ENCODE measurements around the gene FUBP3.

Gene FUBP3

GRCh38 chr9:130608554-130609134 is 29.3 kb downstream of the FUBP3 start:
- no peak for DNase-seq

DNA sequence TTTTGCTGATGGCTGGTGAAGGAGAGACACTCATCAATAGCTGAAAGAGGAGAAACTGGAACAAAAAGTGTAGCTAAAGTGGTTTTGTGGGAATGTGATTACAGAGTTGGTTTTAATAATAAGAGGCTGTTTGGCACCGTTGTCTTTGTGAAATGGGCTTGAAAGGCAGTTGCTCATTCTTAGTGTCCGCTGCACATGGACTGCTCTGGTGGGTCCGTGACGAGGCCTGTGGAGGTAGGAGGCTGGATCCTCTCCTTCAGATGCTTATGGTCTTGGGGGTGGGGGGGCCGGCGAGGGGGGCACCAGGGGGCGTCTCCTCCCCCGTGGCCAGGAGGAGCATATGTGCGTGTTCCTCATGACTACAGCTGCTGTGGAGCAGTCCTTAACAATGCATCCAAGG is 29.8 kb downstream of the FUBP3 start:
- no peak for DNase-seq

- no peak for DNase-seq
Measured at GRCh38 chr9:130610862-130611707, 31.7 kb downstream of the FUBP3 start.

DNA sequence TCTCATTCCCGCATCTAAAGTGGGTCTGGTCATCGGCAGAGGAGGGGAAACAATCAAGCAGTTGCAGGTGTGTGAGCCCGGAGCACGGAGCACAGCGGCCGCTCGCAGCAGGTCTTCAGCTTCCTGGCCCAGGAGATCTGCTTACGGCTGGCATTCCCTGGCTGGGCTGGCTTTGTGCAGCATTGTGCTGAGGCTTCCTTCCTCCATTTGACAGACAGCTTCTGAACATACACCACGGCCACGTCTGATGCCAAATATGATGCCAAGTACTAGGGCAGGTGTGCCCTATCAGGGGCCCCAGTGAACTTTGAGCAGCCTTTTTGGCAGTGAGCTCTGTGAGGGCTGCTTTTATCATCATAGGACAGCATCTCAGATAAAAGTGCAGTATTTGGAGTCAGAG is 37.1 kb downstream of the FUBP3 start:
- no peak for DNase-seq

GRCh38 chr9:130623466-130623865 is 44.1 kb downstream of the FUBP3 start:
- no peak for DNase-seq

DNA sequence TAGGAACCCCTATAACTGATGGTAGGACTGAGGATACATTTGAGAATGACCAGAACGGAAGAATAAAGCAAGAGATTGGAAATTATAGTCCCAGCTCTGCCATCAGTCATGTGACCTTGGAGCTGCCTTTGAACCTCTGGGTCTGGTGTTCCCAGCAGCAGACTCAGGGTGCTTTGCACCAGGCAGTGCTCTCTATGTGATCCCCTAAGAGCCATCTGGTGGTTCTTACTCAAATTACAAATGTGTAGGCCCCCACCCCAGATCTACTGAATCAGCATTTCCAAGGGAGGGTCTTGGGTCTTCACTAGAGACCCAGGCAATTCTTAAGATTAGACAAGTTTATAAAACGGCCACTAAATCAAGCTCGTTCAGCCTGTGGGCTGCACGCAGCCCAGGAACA is 44.8 kb downstream of the FUBP3 start:
- DNase-seq, result no peak

GRCh38 chr9:130626249-130626996 is 47.0 kb downstream of the FUBP3 start:
- no peak for DNase-seq

DNA sequence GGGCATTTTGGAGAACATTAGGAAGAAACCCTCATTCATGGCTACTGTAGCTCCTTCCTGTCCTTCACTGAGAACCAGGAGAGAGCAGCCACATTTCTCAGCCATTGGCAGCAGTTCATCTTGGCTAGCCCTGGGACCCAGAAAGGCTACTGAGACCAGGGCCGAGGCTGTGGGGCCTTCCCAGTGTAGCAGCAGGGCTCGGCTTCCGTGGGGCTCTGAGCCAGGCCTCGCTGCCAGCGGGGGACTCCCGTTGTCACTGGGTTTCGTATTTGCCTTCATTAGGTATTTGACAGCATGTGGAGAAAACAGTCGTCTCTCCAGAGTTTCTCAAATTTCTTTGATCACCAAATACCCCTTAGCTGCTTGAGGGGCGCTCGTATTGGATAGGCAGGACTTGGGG is 47.7 kb downstream of the FUBP3 start:
- no peak for DNase-seq

DNA sequence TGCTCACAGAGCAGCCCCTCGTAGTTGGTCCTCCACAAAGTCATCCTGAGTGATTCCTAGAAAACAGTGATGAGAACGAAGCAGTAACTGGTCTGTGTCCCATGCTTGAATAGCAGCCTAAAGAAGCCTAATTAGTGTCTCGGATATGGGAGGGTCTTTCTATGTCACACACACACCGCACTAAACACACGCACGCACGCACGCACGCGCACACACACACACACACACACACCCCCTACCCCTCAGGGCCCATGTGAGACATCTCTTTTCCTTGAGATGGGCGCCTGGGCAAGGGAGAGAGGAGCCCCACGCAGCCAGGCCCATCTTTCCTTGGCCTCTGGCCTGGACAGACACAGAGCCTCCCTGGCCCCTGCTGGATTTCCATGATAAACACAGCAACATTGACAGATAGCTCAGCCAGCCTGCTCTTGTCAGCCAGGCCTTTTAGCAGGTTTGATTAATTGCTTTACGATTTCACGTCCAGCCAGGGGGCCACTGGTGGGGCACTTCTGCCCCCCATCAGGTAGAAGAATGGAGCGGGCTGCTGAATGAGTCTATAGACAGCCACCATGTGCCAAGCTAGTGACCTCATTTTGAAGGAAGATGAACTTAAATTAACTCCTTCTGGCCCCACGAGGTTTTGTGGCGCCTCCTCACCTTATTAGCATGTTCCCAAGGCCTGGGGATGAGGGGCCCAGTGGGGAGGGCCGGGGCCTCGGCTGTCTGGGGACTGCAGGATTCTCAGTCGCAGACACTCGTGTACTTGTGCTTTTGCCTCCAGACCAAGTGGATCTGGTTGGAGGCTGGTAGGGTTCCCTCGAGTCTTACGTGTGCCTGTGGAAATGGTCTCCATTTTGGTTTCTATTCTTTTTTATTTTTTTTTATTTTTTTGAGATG is 48.8 kb downstream of the FUBP3 start:
- no peak for DNase-seq

DNA sequence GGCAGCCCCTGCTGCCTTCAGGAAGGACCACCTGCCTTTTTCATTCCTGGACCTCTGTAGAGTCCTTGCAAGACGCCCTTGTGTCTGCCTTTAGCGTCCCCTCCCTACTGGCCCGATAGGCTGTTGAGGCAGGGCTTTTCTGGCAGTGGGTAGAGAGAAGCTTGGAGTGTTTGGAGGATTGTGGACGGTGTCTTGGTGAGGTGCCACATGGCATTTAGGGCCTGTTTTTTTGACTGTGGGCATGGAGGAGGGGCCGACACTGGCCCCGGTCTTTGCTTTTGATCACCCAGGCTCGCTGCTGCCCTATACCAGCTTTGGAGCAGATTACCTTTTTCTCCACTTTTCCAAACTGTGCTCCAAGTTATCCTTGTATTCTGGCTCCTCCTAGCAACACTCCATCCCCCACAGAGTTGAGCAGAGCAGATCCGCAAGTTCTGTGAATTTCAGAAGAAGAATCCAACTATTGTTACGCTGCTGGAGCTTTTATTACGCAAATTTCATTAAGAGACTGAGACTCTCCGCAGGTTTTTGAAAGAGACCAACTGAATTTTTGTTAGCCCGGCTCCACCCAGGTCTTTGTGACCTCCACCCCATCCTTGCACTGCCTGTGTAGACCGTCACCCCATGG is 50.2 kb downstream of the FUBP3 start:
- no peak for DNase-seq

GRCh38 chr9:130630071-130630450 is 50.7 kb downstream of the FUBP3 start:
- DNase-seq, result no peak

DNA sequence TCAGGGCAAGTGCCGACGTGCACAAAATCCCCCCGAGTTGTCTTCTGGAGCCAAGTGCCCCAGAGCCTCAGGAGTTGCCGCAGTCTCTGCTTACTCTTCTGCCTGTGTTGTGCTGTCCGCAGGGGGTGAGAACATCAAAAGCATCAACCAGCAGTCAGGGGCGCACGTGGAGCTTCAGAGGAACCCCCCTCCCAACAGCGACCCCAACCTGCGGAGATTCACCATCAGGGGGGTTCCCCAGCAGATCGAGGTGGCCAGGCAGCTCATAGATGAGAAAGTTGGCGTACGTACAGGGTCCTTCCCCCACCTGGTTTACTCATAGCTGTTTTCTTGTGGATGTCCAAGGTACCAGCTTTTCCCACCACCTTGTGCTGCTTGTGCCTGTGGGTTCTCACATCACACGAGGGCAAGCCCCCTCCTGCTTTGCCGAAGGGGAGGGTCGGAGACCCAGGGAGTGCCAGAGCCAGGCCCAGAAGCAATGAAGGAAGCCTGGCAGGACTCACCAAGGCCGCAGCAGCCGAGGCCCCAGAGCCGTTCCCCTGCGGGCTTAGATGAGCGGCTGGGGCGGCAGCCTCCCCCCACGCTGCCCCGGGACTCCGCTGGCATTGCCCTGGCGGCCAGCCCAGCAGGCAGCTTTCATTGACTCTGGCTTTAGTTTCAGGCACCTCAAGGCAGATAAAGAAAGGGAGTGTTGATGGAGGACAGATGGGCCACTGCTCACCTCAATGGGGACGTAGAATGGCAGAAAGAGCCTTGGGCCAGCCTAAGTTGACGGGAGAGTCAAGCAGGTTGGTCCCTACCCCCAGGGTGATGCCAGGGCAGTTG is 51.3 kb downstream of the FUBP3 start:
- DNase-seq, result no peak

DNA sequence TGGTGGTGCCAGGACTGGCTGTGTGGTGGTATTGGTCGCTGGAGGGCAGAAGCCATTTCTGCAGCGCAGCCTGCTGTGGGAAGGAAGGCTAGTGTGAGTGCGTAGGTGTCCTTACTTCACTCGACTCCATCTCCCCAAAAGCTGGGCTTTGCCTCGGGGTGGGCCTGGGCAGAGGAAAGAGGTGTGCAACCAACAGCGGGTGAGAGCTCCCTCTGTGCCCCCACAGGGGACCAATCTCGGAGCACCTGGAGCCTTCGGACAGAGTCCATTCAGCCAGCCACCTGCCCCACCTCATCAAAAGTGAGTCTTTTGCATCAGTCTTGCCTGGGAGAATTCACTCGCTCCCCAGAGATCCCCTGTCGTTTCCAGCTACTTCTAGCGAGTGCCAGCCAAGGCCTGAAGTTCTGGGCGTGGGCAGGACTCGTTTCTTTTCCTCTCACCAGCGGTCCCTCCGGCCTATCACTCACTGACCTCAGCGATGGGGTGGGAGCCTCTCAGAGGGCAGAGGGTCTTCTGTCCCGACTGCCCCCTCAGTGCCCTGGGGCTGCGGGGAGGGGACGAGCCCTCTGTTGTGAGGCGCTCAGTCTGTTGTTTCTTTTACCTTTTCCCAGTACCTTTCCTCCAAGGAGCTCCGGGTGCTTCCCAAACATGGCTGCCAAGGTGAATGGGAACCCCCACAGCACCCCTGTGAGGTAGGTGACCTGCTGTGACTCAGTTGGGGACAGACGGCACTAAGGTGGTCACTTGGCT is 52.1 kb downstream of the FUBP3 start:
- DNase-seq, result no peak

DNA sequence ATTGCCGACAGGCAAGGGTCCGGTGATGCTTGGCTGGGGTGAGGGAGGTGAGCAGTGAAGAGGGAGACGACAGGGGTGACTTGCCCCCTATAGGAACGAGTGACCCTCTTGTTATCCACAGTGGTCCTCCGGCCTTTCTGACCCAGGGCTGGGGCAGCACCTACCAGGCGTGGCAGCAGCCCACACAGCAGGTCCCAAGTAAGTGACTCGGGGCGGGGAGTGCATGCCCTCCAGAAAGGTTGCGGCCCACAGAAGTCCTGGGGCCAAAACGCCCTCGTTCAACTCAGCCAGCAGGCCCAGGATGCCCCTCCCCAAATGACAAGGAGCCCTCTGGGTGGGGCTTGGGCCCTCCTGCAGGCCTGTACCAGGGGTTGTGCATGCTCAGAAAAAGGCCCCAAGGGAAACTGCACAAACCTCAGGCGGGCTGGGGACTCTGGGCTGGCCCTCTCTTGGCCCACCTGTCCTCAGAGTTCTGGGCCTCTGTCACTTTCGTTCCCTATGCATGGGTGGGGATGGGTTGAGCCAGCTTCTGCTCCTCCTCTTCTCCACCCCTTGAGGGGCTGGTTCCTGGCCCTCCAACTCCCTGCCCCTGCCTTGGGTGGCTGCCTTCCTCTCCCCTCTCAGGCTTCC is 52.8 kb downstream of the FUBP3 start:
- no peak for DNase-seq

GRCh38 chr9:130632841-130633240 is 53.5 kb downstream of the FUBP3 start:
- DNase-seq, result no peak

- no peak for DNase-seq
Measured at GRCh38 chr9:130633336-130634190, 54.2 kb downstream of the FUBP3 start.

DNA sequence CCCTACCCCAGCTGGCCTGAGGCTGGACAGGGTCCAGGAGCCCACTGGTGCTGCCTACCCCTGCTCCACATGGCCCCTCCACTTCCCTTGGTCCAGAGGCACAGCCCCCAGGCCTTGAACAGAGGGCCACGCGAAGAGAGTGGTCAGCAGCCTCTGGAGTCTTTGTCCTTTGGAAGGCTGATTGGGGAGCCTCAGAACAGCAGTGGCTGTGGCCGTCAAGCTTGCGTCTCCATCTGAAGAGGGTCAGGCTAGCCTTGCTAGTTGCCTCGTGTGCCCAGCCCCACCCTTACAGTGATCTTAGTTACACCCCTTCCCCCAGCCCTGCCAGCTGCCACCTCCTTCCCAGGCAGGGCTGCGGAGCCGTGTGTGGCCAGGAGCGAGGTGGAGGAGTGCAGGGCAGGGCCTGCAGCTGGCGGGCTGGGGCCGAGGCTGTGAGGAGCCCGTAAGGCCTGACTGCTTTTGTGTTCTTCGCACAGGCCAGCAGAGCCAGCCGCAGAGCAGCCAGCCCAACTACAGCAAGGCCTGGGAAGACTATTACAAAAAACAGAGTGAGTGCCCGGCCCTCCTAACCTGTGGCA is 54.9 kb downstream of the FUBP3 start:
- no peak for DNase-seq

DNA sequence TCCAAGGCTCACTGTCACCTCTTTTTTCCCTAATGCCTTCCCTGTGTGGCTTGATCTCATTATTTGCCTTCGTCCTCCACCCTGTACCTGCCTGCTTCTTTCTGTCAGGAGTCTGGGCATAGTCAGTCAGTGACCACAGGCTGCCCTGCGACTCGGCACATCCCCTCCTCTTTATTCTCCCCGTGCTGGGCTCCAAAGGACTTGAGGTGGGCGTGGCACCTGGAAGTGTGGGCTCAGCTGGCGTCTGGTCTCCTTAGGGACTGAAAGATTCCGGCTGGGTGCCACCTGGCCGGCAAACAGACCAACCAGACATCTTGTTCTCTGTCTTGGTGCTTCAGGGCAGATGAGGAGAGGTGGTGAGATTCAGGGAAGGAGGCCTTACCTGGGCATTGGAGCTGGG is 55.4 kb downstream of the FUBP3 start:
- no peak for DNase-seq

- DNase-seq, result no peak
Measured at GRCh38 chr9:130635306-130635705, 55.9 kb downstream of the FUBP3 start.

Measured in activated gamma-delta T cell treated with Interleukin-2 at 50 U/mL for 16 hours (primary cell).